GM12878 (cell line): ENCODE measurements around the gene RPS15A. TPM values are rescaled to one million over a fixed set of nuclear protein-coding genes. Genes with fewer than 3 reads are reported as not detected.

Source experiments
- ATAC-seq: fragments of 200-7000 bp; cut with Tn5 transposase; 3 replicates; pipeline ENCODE4 v1.9.1; 2020; ENCODE audit warnings: mild to moderate bottlenecking, moderate library complexity
- BruUV-seq: library from RNA; stranded (reverse); fragments of 400-500 nt; replicated peaks from 2 replicates; lab custom pipeline; 2021; lab: Mats Ljungman, UMichigan
- CTCF ChIA-PET: fragments of 300-600 bp; sonication (Branson Sonifier 250); formaldehyde crosslinking; extraction: SDS; loops from one replicate; lab custom pipeline; 2021; ENCODE audit warnings: inconsistent platforms; lab: Yijun Ruan, JAX
- POLR2A ChIA-PET: fragments of 350-600 bp; formaldehyde crosslinking; extraction: SDS; loops from one replicate; lab custom pipeline; 2021; ENCODE audit warnings: inconsistent platforms; lab: Charles Lee
- RAD21 ChIA-PET: fragments of 300-600 bp; sonication (Branson Sonifier 250); formaldehyde crosslinking; loops from one replicate; lab custom pipeline; 2023; ENCODE audit warnings: antibody characterized with exemption; ENCODE audit not compliant: unreplicated experiment; lab: Charles Lee
- SMC1A ChIA-PET: fragments of 300-600 bp; sonication (Branson Sonifier 250); formaldehyde crosslinking; loops from one replicate; lab custom pipeline; 2023; ENCODE audit not compliant: unreplicated experiment, uncharacterized antibody; lab: Charles Lee
- DNase-seq: peaks from one replicate; pipeline ENCODE4 v3.0.0-alpha.2; 2011; ENCODE audit warnings: low read depth, low spot score
- FAIRE-seq: peaks from 3 replicates; lab custom pipeline; 2011; peaks lifted over from hg19 to GRCh38; lab: Jason Lieb, UNC
- H2AFZ ChIP-seq: 2 replicates; pipeline ENCODE4 v1.6.0; 2011; ENCODE audit warnings: low read depth, low read length, control low read depth; ENCODE audit not compliant: control insufficient read depth
- H3K27ac ChIP-seq: 2 replicates; pipeline ENCODE4 v1.5.1; 2011; ENCODE audit warnings: control low read depth; ENCODE audit not compliant: control insufficient read depth, insufficient read depth
- H3K27me3 ChIP-seq, 2 experiments: replicated peaks in 1 of 2; 2 replicates each; pipeline versions ENCODE4 v1.6.0 to v1.6.1; 2011; ENCODE audit warnings: low read length in 1 of 2; ENCODE audit not compliant: control insufficient read depth in 2 of 2, insufficient read depth in 2 of 2
- H3K36me3 ChIP-seq, 2 experiments: 2 replicates each; pipeline ENCODE4 v1.5.1; 2011; ENCODE audit warnings: low read length in 1 of 2; ENCODE audit not compliant: control insufficient read depth in 2 of 2, insufficient read depth in 2 of 2
- H3K4me1 ChIP-seq: 2 replicates; pipeline ENCODE4 v1.6.1; 2011; ENCODE audit warnings: mild to moderate bottlenecking, low read length, moderate library complexity, mixed read lengths; ENCODE audit not compliant: control insufficient read depth, insufficient read depth
- H3K4me2 ChIP-seq: 2 replicates; pipeline ENCODE4 v1.6.0; 2011; ENCODE audit warnings: control low read depth; ENCODE audit not compliant: control insufficient read depth, insufficient read depth
- H3K4me3 ChIP-seq: fragments of 200-600 bp; sonication (generic); 2 replicates; pipeline ENCODE4 v1.5.1; 2016
- H3K79me2 ChIP-seq: 2 replicates; pipeline ENCODE4 v1.6.0; 2011; ENCODE audit warnings: low read length; ENCODE audit not compliant: control insufficient read depth, insufficient read depth
- H3K9ac ChIP-seq: 2 replicates; pipeline ENCODE4 v1.8.0; 2011; ENCODE audit warnings: low read length, control low read depth, mixed read lengths; ENCODE audit not compliant: control insufficient read depth, insufficient read depth
- H3K9me3 ChIP-seq: replicated peaks from 3 replicates; pipeline ENCODE4 v1.5.1; 2011; ENCODE audit warnings: mild to moderate bottlenecking, low read length; ENCODE audit not compliant: control insufficient read depth, insufficient read depth
- H4K20me1 ChIP-seq: 2 replicates; pipeline ENCODE4 v1.6.0; 2011; ENCODE audit not compliant: control insufficient read depth, insufficient read depth
- CBFB ChIP-seq: IDR thresholded peaks from 2 replicates; pipeline ENCODE4 v1.6.1; 2016; ENCODE audit warnings: antibody characterized with exemption, low read depth
- CHD1 ChIP-seq: IDR thresholded peaks from 2 replicates; pipeline ENCODE4 v1.6.1; 2012; ENCODE audit warnings: low read depth, low read length, improper control_type of control experiment
- FOS ChIP-seq: IDR thresholded peaks from 3 replicates; pipeline ENCODE4 v1.6.1; 2011; ENCODE audit warnings: borderline replicate concordance; ENCODE audit not compliant: insufficient read length; ENCODE audit errors: extremely low read depth
- IKZF1 ChIP-seq: fragments of 450-650 bp; conservative IDR thresholded peaks from 2 replicates; pipeline ENCODE4 v1.6.1; 2017; ENCODE audit warnings: antibody characterized with exemption, mild to moderate bottlenecking
- IRF4 ChIP-seq: IDR thresholded peaks from 2 replicates; pipeline ENCODE4 v1.6.1; 2011; ENCODE audit warnings: low read depth, low read length
- MTA2 ChIP-seq: fragments of 450-650 bp; IDR thresholded peaks from 2 replicates; pipeline ENCODE4 v1.6.1; 2016; ENCODE audit warnings: low read depth, mild to moderate bottlenecking, moderate library complexity
- NR2C2 ChIP-seq: IDR thresholded peaks from 2 replicates; pipeline ENCODE4 v1.6.1; 2011; ENCODE audit warnings: borderline replicate concordance, low read depth; ENCODE audit not compliant: control insufficient read depth, insufficient read length
- RFX5 ChIP-seq: IDR thresholded peaks from 2 replicates; pipeline ENCODE4 v1.6.1; 2011; ENCODE audit warnings: low read depth, low read length, improper control_type of control experiment
- SMC3 ChIP-seq: IDR thresholded peaks from 2 replicates; pipeline ENCODE4 v1.6.1; 2011; ENCODE audit warnings: low read length, improper control_type of control experiment, borderline replicate concordance
- SUPT20H ChIP-seq: IDR thresholded peaks from 2 replicates; pipeline ENCODE4 v1.6.1; 2011; ENCODE audit warnings: low read depth, mild to moderate bottlenecking, low read length, moderate library complexity, borderline replicate concordance; ENCODE audit not compliant: control insufficient read depth
- YBX1 ChIP-seq: fragments of 450-650 bp; IDR thresholded peaks from 2 replicates; pipeline ENCODE4 v1.6.1; 2016; ENCODE audit warnings: antibody characterized with exemption
- ZNF217 ChIP-seq: fragments of 450-650 bp; IDR thresholded peaks from 2 replicates; pipeline ENCODE4 v1.6.1; 2017; ENCODE audit warnings: antibody characterized with exemption, mild to moderate bottlenecking
- ZZZ3 ChIP-seq: IDR thresholded peaks from 2 replicates; pipeline ENCODE4 v1.6.1; 2011; ENCODE audit warnings: low read depth; ENCODE audit not compliant: control insufficient read depth, insufficient read length
- WGBS: methylation state at CpG from one replicate; pipeline ENCODE4 v1.1.6; 2016; ENCODE audit warnings: low lambda C conversion rate; ENCODE audit not compliant: insufficient replicate concordance, insufficient coverage; ENCODE audit errors: missing lambda C conversion rate; 5-methylcytosine and 5-hydroxymethylcytosine counted together
- in situ Hi-C: fragments of 300-500 bp; cut with MboI; formaldehyde crosslinking; loops from 9 replicates; pipeline ENCODE4 v1.14.3; 2018; ENCODE audit warnings: mixed read lengths
- intact Hi-C: fragments of 100-400 bp; cut with micrococcal nuclease; formaldehyde crosslinking; loops from one replicate; pipeline ENCODE4 v1.14.2; 2022; ENCODE audit not compliant: unreplicated experiment
- polyA plus RNA-seq, 11 experiments: library from polyadenylated mRNA; depleted of rRNA in 4 of 11; unstranded in 6 of 11; stranded (reverse) in 5 of 11; fragments of >200 nt; fragmentation: Nextera tagmentation in 4 of 11; fragmentation: Illumina TruSeq in 1 of 11; extraction: Ambion mirVana in 4 of 11; extraction: Trizol in 1 of 11; gene quantifications; 1 replicate in 1 of 11; 2 replicates in 10 of 11; pipeline versions ENCODE4 v1.2.1 to v1.2.3, GENCODE V29; 2011 to 2016; ENCODE audit warnings: inconsistent platforms in 2 of 11, missing spikeins in 2 of 11, low read depth in 1 of 11
- total RNA-seq, 4 experiments: library from RNA; depleted of rRNA in 3 of 4; stranded (reverse); fragments of >200 nt in 3 of 4; fragmentation: Illumina TruSeq in 1 of 4; extraction: Trizol in 1 of 4; gene quantifications; 2 replicates each; pipeline versions ENCODE4 v1.2.1 to v1.2.3, GENCODE V29; 2013 to 2021
- TF ChIP-seq, protein P1 (sequence below): IDR thresholded peaks from 2 replicates; pipeline ENCODE4 v1.6.1; 2011; ENCODE audit warnings: low read depth, mild to moderate bottlenecking, low read length, moderate library complexity, borderline replicate concordance; ENCODE audit errors: extremely low read depth
- TF ChIP-seq, protein P2 (sequence below): fragments of 450-650 bp; IDR thresholded peaks from 2 replicates; pipeline ENCODE4 v1.6.1; 2016; ENCODE audit warnings: mild to moderate bottlenecking, moderate library complexity, borderline replicate concordance

Gene RPS15A
- total and polyA plus RNA-seq, 10 of the 15 experiments (the other 5 are each of a cell fraction or from before 2014, with no cell fraction given): 1,566 to 6,408 (median 2,999) TPM

DNA sequence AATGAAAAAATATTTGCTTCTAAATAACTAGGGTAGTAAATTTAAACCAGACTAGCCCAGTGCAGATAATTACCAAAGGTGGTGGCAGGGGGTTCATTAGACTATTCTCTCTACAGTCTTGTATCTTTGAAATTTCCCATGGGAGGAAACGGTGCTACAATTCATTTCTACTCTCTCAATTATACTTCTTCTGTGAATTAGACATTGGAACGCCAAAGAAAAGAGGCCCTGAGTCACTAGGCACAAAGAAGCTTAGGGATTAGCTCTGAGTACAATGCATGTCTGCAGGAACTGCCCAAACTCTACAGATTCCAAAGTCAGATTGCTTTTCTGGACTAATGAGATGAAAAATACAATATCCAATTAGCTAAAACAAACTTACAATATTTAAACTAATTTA is 41.9 kb upstream of the RPS15A start:
- Histone ChIP-seq H2AFZ (no peak overlapping the region), H3K4me3 (no peak overlapping the region), H3K4me2 (no peak overlapping the region), H3K27ac (no peak overlapping the region), H3K79me2 (no peaks in the 10 kb centered on the region), H3K9me3 (no peaks in the 10 kb centered on the region), H3K36me3 (peaks cover 20 to 35% of the 10 kb centered on the region in 2 experiments), H3K27me3 (no peaks in the 10 kb centered on the region), H3K4me1 (no peaks in the 10 kb centered on the region), H4K20me1 (no peaks in the 10 kb centered on the region), H3K9ac (no peak overlapping the region)
- TF ChIP-seq SUPT20H (no peak), NR2C2 (no peak), MTA2 (no peak), ZNF217 (no peak), IRF4 (no peak), RFX5 (no peak), YBX1 (no peak), CHD1 (no peak), FOS (no peak), ZZZ3 (no peak), SMC3 (no peak), IKZF1 (no peak), CBFB (no peak)
- TF ChIP-seq, protein P1, sequence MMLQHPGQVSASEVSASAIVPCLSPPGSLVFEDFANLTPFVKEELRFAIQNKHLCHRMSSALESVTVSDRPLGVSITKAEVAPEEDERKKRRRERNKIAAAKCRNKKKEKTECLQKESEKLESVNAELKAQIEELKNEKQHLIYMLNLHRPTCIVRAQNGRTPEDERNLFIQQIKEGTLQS: no peak
- TF ChIP-seq, protein P2, sequence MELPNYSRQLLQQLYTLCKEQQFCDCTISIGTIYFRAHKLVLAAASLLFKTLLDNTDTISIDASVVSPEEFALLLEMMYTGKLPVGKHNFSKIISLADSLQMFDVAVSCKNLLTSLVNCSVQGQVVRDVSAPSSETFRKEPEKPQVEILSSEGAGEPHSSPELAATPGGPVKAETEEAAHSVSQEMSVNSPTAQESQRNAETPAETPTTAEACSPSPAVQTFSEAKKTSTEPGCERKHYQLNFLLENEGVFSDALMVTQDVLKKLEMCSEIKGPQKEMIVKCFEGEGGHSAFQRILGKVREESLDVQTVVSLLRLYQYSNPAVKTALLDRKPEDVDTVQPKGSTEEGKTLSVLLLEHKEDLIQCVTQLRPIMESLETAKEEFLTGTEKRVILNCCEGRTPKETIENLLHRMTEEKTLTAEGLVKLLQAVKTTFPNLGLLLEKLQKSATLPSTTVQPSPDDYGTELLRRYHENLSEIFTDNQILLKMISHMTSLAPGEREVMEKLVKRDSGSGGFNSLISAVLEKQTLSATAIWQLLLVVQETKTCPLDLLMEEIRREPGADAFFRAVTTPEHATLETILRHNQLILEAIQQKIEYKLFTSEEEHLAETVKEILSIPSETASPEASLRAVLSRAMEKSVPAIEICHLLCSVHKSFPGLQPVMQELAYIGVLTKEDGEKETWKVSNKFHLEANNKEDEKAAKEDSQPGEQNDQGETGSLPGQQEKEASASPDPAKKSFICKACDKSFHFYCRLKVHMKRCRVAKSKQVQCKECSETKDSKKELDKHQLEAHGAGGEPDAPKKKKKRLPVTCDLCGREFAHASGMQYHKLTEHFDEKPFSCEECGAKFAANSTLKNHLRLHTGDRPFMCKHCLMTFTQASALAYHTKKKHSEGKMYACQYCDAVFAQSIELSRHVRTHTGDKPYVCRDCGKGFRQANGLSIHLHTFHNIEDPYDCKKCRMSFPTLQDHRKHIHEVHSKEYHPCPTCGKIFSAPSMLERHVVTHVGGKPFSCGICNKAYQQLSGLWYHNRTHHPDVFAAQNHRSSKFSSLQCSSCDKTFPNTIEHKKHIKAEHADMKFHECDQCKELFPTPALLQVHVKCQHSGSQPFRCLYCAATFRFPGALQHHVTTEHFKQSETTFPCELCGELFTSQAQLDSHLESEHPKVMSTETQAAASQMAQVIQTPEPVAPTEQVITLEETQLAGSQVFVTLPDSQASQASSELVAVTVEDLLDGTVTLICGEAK: no peak
- intact Hi-C loops (no loop called here), in situ Hi-C loops (no loop called here)
- FAIRE-seq (no peak), ATAC-seq (no peak), DNase-seq (no peak)
- WGBS: 97% methylated on average over 2 of the region's 2 CpGs
- RAD21 ChIA-PET: interaction anchor here (1.4 kb wide), 1 partner anchor 28 kb away, joined by 4 read pairs; no protein-coding TSS in a partner anchor
- POLR2A ChIA-PET: no interaction called here
- SMC1A ChIA-PET: interaction anchor here (1.9 kb wide), 1 partner anchor 12 kb away, joined by 7 read pairs; no protein-coding TSS in a partner anchor
- CTCF ChIA-PET: interaction anchor here (0.8 to 1.7 kb wide), 2 partner anchors 15 to 30 kb away, joined by 3 to 5 read pairs; partner anchors contain the start of gene ARL6IP1
- BruUV-seq: no TSS peak
